Activated CD8-positive, alpha-beta memory T cell treated with anti-CD3 and anti-CD28 coated beads for 4 hours (primary cell): ENCODE results near the gene HRCT1.
"Not testable (repeated sequence)": the region's sequence is repeated elsewhere in the genome, so short reads cannot be mapped to it uniquely, and the experiment has no call there.

Experiments
- DNase-seq, 2 donors: peaks; one replicate each; pipeline ENCODE4 v3.0.0-alpha.2; 2020; ENCODE audit warnings: low read depth in 2 of 2

Gene HRCT1

DNA sequence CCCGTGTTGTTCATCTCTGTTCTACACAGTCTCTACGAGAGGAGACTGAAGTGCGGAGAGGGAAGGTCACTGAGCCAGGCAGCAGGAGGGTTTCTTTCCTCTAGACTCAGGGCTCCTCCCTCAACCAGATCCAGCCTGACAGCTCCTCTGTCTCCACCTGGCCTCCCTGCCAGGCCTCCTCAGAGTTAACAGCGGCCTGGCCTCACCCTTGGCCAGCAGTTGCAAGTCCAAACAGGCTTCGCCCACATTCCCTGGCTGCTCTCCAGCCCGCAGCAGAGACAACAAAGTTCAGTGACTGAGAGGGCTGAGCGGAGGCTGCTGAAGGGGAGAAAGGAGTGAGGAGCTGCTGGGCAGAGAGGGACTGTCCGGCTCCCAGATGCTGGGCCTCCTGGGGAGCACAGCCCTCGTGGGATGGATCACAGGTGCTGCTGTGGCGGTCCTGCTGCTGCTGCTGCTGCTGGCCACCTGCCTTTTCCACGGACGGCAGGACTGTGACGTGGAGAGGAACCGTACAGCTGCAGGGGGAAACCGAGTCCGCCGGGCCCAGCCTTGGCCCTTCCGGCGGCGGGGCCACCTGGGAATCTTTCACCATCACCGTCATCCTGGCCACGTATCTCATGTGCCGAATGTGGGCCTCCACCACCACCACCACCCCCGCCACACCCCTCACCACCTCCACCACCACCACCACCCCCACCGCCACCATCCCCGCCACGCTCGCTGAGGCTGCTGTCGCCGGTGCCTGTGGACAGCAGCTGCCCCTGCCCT lies at the start of gene HRCT1:
TSS of gene HRCT1 (plus strand) at position 291 of the 768 bp plus-strand sequence. CDS start at position 377, 86 bp downstream.
- no peak for DNase-seq

DNA sequence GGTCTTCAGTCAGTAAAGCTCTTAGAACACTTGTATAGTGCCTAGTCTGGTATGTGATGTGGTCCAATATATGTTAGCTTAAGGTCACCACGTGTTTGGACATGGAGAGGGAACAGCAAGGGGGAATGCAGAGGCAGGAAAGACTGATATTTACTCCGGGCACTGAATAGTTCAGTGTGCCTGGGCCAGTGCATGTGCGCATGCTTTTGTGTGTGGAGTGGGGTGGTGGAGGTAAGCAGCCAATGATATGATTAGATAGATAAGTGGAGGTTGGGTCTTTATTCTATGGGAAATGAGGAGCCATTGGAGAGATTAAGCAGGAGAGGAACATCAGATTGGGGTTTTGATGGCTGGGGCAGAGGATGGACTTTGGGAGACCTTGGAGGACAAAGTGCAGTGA lies 49.8 kb upstream of the HRCT1 start:
- DNase-seq, result no peak

DNA sequence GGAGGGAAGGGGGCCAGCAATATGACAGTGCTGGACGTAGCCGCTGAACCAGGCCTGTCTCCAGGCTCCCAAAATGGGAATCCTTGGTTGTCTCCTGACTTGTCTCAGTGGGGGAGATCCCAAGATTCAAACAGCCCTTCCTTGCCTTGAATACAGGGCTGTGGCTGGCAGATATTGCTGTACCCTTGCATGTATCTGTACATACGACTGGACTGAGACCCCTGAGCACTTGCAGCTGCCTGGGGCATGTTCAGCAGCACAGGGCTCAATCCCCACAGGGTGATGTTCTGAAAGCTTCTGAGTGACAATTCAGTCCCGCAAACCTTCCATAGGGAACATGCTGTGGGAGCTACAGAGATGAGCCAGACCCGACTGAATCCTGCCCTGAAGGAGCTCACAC lies 49.1 kb upstream of the HRCT1 start:
- DNase-seq, result no peak

DNA sequence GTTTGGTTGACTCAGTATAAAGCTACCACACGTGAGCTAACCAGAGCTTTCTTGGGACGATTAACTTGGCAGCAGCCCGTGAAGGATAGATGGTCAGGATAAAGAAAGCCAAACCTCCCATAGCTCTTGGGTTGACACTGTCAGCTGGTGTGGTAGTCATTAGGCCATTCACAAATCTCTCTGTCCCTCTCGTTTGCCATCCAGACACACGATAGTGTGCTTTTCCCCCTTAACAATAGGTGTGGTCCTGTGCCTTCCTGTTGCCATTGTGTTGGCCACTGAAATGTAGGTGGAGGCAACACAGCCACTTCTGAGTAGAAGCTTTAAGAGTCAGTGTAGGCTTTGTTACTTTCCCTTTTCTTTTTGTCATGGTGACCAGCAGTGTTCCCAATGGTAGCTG lies 47.5 kb upstream of the HRCT1 start:
- DNase-seq, result no peak

DNA sequence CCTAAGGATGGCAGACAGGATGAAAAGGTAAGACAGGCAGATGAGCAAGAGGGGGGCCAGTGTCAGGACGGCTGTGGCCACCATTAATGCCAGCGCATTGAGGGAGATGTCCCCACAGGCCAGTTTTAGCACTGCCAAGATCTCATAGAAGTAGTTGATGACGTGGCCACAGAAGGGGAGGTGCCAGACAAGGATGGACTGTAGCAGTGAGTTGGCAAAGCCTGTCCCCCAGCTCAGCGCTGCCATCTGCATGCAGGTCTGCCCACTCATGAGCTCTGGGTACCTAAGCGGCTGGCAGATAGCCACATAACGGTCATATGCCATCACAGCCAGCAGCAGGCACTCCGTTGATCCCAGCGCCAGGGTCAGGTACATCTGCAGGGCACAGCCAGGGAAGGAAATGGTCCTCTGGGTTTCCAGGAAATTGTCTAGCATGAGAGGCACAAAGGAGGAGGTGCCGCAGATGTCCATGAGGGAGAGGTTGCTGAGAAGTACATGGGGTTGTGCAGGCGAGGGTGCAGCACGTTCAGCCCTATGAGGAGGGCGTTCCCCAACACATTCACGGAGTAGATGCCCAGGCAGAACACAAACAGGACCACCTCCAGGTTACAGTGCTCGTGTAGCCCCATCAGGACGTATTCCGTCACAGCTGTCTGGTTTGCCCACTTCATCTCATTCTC lies 46.6 kb upstream of the HRCT1 start:
- no peak for DNase-seq

DNA sequence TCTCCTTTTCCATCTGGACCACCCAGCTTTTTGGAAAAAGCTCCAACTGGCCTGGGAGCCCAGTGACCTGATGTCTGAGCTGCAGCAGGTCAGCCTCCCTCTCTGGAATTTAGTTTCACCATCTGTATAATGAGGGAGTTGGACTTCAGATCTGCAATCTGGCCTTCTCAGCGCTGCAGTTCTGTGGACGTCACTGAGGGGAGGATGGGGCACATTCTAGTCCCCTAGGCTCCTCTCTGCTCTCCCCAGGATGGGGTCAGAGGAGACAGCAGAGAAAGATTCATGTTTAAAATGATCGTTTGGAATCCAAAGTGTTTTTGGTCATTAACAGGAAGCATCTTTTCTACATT lies 46.0 kb upstream of the HRCT1 start:
- DNase-seq, result no peak

DNA sequence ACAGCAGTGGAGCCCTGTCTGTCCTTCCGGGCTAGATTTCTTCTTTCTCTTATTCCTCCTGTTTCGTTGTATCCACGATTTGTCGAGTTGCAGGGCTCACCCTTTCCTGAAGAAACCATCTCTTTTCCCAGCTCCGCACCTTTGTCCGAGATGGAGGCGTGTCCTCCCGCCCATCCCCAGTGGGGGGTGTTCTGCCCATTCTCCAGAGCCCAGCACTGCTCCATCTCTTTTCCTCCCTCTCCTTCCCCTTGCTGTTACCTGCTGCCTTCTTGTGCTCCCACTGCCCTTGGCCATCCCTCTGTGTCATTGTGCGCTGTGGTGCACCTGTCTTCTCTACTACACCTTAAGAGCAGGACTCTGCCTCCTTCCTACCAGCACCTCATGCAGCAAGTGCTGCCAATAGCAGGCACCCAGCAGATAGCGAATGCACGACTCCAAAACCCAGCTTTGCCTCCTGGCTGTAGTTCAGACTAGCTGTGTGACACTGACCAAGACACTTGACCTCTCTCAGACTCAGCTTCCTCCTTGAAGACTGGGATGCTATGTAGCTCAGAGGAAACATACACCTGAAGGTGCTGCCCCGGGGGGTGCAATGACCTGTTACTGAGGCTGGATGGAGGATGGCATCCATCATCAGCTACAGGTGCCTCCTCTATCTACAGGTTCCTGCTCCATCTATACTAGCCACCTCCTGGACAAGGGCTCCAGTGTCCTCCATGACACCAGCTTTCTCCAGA lies 44.7 kb upstream of the HRCT1 start:
- DNase-seq, result no peak

DNA sequence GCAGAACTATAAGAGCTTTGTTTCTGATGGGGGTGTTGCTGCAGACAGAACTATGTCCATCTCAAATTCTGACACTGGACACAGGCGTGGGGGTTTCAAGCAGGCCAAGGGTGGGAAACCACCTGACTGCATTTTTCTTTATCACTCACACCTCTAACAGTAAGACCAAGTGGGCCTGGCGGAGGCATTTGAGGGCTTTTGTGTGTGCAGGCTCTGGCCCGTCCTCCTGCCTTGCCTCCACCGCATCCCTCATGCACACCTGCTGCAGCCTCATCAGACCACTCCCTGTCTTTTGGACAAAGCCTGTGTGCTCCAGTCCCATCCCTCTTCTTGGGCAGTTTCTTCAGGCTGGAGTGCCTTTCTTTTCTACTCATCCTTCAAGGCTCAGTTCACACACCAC lies 43.7 kb upstream of the HRCT1 start:
- no peak for DNase-seq

DNA sequence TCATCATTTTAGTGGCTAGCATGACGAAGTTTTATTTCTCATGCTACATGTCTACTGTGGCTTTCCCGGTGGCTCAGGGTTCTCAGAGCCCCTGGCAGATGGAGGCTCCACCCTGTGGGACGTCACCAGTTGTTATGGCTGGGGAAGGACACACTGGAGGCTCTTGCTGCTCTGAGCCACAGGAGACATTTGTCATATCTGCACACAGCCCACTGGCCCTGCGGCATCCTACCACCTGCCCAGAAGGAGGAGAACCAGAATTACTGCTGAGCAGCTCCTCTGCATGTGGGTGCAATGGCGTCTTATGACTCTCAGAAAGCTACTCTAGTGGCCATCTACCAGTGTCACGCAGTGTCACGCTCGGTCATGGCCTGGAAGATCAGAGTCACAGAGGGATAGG lies 42.4 kb upstream of the HRCT1 start:
- DNase-seq, result no peak

DNA sequence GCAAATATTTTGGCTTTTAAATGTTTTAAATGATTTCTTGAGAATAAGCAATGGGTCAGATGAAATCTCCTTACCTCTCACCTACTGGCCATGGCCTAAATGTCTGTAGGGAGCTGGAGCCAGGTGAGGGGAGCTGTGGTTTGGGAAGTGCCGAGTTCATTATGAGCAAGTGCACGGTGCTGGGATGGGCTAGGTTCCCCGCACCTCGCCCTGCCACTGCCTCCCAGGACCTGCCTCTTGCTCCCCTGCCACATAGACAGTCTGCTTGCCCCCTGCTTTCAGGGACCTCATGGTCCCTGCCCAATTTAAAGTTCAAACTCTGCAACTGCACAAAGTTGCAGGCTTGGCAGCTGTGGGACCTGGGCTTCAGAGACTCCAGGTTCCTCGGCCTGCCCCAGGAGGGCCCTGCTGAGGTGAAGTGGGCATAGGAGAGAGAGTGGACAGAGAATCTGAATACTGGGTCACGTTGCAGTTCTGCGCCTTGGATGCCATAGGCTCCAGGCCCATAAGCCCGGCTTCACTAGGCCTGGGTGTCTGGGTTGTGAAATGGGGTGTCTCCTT lies 41.2 kb upstream of the HRCT1 start:
- DNase-seq, result no peak

DNA sequence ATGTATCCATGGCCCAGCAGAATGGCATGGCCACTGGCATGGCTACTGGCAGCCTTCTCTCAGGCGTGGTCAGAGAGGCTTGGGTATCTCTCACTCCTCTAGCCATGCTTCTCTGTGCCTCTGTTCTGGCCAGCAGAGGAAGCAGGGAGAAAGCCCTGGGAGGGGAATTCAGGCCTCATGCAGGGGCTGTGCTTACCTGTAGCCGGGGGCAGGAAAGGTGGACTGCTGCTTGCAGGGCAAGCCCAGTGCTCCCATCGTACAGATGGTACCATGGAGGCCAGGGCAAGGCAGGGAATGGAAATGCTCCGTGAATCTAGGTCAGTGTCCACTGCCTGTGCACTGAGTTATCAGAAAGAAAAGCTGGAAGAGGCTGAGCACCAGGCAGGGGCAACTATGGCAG lies 38.5 kb upstream of the HRCT1 start:
- no peak for DNase-seq

DNA sequence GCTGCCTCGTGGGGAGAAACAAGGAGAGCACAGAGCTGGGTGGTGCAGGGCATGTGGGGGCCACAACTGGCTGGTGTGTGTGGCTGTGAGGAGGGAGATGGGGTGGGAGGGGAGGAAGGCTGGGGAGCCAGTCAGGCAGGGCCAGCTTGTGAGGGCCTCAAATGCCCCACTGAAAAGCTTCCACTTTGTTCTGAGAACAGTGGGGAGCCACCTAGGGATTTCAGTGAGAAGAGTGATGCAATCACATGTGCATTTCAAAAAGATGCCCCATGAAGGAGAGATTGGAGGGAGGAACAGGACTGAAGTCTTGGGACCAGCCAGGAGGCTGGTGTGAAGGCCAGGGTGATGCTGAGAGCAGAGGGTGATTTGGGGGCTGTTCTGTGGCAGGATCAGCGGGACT lies 37.1 kb upstream of the HRCT1 start:
- DNase-seq, result no peak

DNA sequence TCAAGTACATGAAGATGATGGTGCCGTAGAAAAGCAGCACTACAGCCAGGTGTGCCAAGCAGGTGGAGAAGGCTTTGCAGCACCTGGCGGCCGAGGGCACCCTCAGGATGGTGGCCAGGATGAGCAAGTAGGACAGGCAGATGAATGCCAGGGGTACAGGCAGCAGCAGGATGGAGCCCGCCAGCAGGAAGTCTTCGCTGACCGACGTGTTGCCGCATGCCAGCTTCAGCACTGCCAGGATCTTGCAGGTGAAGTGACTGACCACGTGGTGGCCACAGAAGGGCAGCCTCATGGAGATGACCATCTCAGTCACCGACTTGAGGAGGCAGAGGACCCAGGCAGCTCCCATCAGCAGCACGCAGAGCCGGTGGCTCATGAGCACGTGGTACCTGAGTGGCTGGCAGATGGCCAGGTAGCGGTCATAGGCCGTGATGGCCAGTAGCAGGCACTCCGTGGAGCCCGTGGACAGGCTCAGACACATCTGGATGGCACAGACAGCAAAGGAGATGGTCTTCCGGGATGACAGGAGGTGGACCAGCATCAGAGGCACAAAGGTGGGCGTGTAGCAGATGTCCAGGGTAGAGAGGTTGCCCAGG lies 36.3 kb upstream of the HRCT1 start:
- DNase-seq, result no peak

DNA sequence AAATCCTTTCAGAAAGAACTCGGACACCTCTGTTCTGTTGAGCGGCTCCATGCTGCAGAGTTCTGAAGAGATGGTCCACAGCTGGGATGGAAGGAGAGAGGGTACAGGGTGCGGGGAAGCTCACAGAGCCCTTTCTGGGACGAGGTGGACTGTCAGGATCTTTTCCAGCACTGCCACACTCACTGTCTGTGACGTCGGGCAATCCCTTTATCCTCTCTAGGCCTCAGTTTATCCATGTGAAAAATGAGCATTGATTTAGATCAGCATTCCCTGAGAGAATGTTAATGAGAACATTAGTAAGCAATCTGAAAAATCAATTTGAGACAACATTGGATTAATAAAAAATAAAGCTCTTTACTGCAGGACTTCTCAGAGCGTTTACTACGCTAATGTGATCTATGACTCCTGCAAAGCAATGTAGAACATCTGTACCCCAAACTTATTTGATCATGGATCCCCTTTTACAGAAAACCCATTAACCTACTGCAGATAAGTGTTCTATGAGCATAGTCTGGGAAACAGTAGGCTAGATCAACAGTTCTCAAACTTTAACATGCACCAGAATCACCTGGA lies 35.6 kb upstream of the HRCT1 start, which contains the start of gene OR13J1:
TSS of gene OR13J1 (minus strand) at position 51 of the 573 bp plus-strand sequence. CDS start at position 51, 0 bp downstream.
- no peak for DNase-seq

DNA sequence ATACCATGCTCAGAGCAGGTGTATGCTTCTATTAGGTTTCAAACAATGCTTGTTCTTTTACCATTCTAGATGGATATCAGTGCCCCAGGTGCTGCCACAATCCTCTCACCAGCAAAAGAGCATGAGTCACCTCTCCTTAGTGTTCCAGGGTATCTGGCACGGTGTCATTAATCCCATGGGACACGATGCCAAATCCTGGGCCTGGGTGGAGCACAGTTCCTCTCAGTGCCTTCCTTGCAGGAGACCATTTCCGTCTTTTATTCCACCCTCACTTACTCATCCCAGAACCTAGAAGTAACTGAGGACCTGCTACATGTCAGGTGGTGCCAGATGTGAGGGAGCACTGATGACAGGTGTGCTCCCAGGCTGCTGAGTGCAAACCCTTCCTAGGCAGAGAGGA lies 34.5 kb upstream of the HRCT1 start:
- no peak for DNase-seq

DNA sequence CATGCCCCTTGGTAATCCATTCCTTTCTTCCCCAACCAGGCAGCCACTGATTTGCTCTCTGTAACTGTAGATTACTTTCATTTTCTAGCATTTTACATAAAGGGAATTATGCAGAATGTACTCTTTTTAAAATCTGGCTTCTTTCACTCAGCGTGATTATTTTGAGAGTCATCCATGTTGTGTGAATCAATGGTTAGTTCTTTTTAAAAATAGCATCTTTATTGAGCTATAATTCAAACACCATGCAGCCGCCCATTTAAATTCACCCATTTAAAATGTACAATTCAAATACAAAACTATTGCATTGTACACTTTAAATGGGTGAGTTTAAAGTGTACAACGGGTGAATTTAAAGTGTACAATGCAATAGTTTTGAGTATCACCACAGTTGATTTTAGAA lies 33.5 kb upstream of the HRCT1 start:
- DNase-seq, result no peak

DNA sequence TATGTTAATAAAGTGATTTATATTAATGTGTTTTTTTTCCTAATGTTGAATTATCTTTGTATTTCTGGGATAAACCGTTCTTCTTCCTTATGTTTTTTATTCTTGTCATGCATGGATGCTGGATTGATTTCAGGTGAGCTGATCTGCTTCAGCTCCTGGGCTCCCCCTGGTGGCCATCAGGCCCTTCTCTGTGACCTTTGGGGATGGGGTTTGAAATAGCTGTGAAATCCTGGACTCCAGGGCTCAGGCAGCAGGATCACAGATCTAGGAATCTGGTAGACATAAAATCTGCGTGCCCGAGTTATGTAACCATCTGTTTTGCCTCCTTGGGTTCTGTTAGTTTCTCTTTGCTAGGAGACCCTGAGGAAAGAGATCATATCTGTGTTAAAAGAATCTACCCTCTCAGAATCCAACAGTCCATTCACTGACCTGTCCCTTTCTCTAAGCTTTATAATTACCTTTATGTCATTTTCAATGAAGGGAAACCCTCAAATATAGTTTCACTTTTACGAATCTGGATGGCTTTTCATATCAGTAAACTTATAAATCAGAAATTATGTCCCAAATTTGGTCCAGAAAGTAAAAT lies 23.6 kb upstream of the HRCT1 start:
- peak; percentile 60 to 62 for DNase-seq

DNA sequence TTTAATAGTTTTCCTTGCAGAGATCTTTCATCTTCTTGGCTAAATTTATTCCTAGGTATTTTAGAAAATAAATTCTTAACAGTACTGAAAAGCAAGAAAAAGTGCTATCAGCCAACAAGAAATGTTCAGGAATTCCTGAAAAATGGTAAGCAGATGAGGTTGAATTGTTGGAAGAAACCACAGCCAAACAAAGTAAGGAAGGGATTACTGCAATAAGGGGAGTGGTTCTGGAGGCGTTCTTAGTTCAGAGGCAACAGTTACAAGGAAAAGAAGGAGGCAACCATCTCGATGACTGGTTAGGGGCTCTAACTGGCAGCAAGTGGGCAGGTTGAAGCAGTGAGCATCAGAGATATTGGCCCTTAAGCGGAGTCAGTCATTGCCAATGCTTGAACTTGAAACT lies 23.0 kb upstream of the HRCT1 start:
- DNase-seq, result no peak

DNA sequence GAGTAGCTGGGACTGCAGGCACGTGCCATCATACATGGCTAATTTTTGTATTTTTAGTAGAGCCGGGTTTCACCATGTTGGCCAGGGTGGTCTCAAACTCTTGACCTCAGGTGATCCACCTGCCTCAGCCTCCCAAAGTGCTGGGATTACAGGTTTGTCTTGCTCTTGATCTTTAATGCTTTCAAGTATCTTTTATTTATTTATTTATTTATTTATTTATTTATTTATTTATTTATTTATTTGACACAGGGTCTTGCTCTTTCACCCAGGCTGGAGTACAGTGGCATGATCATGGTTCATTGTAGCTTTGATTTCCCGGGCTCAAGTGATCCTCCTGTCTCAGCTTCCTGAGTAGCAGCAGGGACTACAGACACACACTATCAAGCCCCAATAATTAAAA lies 21.1 kb upstream of the HRCT1 start:
- DNase-seq, result not testable (repeated sequence)

DNA sequence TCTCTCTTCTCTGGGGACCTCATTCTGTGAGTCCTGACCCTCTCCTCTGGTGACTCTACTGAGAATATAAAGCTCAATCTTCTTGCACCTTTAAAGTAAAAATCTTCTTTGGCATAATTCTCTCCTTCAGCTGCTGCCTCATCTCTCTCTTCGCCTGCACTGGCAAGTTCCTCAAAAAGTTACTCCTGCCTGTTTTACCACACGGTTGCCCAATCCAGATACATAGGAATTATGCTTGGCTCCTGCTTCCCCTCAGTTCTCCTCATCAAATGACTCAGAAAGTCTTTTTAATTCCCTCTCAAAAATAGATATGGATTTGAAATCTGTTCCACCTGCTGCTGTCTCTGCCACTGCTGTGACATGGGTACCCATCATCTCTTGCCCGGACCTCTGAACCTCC lies 14.4 kb upstream of the HRCT1 start:
- no peak for DNase-seq

DNA sequence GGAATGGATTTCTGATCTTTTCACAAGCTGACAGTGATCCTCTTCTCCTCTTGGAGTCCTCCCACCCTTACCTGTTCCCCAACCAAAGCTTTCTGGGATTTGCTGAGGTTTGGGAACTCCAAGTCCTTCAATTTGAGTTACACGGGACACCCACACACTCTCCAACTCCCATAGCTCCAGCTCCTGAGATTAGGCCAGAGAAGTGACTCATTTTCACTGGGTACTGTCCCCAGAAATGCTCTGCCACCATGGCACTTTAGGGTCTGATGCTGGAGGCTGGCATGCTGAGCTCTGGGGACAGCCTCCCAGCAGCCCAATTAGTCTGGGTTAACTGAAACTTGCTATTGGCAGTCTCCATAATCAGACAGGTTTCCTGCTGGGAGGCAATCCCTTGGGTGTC lies 14.0 kb upstream of the HRCT1 start:
- DNase-seq, result no peak
